Stimulated activated CD8-positive, alpha-beta memory T cell treated with anti-CD3 and anti-CD28 coated beads, Interleukin-2, amount 100 ng/mL, for 48 hours (primary cell): Measurements from ENCODE around the gene PTPRJ.
"Not testable (repeated sequence)": the region's sequence is repeated elsewhere in the genome, so short reads cannot be mapped to it uniquely, and the experiment has no call there.

Source experiments
- DNase-seq, 2 donors: peaks; one replicate each; pipeline ENCODE4 v3.0.0-alpha.2; 2020; ENCODE audit warnings: low read depth in 2 of 2

The PTPRJ gene

DNA sequence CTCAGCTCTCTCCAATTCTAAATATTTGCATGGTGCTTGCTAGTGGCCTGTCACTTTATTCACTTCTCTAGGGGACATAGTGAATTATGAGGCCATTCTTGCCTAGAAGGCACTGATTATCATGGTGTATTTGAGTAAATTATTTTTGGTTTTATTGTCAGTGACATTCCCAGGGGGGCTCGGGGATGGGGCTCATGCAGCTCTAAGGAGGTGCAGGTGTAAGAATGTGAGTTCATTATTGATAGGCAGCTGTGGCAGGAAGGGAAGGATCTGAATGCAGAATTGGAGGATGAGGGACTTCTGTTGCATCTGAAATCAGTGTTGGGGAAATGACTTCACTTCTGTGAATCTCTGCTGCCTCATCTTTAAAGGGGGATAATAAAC, 182.5 kb downstream of the PTPRJ start:
- no peak for DNase-seq

DNA sequence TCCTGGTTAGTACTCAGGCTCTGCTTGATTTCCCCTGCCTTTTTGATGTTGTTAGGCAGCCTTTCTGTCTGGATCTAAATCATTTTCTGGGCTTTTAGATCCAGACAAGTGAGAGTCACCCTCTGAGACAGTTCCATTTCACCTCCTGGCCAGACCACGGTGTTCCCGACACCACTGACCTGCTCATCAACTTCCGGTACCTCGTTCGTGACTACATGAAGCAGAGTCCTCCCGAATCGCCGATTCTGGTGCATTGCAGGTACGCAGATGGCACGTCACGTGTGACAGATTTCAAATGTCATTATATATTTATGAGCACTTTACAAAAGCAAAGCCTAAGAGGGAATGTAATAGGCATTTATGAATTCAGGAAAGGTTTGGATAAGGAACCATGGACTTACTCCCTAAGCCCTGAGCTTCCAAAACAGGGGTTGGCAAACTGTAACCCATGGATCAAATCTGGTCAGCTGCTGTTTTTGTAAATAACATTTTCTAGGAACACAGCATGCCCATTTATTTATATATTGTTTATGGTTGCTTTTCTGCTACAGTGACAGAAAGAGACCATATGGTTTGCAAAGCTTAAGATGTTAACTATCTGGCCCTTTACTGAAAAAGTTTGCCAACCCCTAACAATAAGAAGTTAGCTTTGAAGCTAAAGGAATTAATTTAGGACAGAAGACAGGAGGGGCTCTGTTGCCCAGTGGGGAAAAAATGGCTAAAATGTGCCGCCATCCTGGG, 183.2 kb downstream of the PTPRJ start:
- DNase-seq: no peak

DNA sequence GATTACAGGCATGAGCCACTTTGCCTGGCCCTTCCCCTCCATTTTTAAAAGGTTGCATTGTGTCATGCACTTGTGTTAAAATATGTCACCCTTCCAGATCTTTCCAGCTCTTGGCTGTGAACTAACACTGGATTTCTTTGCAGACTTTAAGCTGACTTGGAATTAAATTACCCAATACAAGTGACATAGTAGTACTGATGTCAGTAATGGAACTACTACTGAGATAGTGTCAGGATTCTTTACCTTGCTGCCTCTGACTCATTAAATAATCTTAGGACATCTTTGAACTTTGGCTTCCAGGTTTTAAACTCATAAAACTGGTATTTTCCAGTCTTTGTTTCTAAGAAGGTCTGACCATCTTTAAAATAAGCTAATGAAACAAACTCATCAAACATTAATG, 184.5 kb downstream of the PTPRJ start:
- DNase-seq: no peak

DNA sequence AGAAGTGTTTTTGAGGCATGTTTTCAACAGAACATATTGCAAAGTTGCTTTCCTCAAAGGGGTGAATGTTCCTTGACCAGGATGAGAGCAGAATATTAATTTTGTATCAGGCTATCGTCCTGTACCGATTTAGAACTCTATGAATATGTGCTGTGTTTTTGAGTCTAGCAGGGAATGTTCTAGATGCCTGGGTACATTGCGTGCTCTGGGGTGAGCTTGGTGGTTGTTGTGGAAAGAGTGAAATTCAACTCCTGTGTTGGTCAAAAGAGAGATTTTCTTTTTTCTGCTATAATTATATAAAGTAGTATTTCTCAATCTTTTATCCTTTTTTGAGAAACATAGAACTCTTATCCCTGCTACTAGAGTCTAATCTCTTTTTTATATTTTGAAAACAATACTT, 185.1 kb downstream of the PTPRJ start:
- DNase-seq: no peak

DNA sequence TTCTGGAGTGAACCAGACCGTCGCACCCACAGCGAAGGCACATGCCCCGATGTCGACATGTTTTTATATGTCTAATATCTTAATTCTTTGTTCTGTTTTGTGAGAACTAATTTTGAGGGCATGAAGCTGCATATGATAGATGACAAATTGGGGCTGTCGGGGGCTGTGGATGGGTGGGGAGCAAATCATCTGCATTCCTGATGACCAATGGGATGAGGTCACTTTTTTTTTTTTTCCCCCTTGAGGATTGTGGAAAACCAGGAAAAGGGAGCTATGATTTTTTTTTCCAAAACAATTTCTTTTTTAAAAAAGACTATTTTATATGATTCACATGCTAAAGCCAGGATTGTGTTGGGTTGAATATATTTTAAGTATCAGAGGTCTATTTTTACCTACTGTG, 187.0 kb downstream of the PTPRJ start:
- no peak for DNase-seq

DNA sequence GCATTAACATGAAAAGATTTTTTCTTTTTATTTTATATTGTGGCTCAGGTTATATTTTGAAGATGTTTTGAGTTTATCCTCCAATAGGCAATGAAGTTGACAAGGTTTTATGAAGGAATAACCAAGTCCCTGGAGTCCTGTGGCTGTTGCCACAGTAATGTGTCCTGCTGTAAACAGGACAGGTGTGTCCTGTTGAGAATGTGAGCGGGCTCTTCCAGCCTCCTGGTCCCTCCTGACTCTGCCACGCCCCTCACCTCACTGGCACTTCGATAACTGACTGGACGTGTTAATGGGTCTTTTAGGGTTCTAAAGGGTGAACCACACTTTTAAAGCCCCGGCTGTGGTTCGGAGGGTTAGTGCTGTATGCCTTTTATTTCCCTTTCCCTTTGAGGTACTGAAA, 188.5 kb downstream of the PTPRJ start:
- DNase-seq: no peak

DNA sequence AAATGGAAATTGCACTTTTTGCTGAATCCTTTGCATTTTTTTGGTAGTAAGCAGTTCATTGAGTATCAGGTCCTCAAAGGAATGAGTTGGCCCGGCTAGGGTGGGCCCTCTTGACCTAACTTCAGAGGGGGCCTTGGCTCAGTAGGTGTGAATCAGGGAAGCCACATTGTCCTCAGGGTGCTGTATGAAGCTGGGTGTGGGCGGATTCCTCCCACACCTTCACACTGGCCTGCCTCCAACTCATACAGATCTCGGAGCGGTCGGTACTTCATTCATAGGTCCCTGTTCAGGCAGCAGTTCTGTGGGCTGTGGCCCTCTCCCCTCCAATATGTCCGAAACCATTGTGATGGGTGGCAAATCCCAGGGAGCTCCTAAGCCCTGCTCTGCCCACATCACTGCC, 188.9 kb downstream of the PTPRJ start:
- no peak for DNase-seq

DNA sequence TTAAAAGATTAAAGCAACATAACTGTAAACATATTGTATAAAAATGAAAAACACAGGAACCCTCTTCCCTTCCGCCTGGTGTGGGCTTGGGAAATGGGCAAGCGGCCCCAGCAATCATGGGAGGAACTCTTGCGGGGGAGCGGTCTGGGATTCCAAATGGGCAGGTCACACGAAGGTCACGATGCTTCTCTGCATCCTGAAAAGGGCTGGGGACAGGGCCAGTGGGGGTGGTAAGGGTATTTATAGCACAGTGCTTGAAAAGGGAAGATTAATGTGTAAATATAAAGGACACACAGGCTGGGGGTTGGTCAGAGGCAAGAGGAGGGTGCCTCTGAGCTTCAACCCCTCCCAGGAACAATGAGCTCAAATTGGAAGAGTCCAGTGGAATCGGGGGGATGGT, 189.4 kb downstream of the PTPRJ start:
- DNase-seq: no peak

DNA sequence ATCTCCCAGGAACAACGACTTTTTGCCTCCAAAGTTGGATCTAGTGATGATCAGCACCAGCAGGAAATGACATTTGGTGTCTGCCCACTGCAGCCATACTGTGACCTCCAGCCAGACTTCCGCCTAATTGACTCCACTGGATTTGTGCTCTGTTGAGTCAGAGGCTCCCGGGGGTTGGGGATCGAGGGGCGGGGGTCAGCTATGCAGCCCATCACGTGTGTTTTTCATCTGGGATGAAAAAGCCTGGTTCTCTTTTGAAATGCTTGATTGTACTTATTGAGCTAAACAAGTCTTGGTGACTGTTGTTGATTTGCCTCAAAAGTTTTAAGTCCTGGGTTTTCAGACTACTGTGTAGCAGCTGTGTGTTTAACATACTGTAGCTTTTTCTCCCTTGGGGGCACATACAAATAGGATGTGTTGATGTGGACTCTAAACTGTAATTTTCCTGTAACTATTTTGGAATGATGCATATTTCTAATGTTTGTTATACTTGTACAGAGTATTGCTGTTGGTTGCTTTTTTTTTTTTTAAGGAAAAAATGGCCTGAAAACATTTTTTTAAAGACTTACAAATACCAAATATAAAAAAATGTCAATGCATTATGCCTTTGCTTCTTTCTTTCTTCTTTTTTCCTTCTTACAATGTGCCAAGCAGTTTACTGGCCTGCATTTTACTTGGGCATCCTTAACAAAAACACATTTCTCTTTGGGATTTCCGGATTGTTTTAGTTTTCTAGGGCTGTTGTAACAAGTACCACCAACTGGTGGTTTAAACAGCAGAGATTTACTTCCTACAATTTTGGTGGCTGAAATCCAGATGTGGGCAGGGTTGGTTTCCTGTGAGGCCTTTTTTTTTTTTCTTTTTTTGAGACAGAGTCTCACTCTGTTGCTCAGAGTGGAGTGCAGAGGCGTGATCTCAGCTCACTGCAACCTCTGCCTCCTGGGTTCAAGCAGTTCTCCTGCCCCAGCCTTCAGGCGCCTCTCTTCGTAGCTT, 190.2 kb downstream of the PTPRJ start:
- DNase-seq: no peak

DNA sequence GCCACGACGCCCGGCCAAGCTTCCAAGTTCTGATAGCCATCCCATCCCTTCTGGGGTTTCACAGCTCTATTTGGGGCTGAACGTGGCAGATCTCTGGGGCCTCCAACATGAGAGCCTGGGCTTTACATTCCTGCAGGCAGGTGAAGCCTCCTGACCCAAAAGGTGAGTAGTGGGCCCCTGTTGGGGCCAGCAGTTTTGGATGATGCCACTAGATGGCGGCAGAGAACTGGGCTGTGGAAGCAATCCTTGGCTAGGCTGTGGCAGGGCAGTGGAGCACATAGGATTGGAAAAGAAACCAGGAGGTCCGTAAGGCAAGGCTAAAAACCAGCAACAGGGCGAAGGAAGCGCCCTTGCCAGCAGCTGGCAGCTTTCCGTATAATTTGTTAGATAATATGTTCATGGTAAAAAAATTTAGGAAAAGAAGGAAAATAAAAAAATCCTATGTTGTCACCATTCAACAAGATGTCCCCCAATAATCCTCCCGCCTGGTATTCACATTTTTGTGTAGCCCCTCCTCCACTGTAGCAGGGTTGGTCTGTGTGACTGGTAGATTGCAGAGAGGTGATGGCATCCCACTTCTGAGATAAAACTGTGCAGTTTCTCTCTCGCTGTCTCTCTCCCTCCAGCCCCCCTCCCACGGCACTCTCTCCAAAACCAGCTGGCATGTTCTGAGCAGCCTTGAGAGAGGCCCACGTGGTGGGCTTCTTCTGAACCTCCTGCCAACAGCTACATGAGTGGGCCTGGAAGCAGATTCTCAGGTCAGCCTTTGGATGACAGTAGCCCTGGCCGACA, 192.7 kb downstream of the PTPRJ start:
- peak; percentile 30 to 34 for DNase-seq

DNA sequence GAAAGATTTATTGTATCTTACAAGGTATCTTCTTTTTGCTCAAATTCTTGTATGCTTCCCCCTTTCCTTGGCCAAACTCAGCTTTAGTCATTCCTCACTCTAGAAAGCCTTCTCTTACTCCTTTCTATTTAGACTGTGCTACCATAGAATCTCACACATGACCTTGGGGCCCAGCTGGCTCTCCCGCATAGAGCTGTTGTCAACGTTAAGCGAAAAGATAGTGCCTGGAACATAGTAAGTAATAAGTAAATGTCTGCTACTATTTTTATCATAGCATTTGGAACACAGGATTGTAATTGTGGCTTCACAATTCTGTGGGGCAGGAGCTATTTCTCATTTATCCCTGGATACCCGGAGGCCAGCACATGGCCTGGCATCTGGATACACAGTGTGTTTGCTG, 197.3 kb downstream of the PTPRJ start:
- DNase-seq: no peak

DNA sequence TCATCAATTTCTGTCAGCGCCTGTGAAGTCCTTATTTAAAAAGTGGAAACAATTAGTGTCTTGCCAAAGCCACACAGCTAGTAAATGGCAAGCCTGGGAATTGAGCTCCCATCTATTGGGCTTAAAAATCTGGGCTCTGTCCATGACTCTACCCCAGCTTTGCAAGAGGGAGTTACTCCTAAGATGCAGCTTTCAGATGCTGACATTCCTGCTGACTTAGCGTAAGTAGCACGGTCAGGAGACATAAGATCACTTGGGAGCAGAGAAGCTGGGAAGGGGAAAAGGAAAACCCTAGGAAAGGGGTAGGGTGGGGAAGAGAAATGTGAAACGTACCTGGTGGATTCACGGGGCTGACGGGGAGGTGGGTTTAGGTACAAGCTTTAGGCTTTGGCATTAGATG, 200.3 kb downstream of the PTPRJ start:
- DNase-seq: no peak

DNA sequence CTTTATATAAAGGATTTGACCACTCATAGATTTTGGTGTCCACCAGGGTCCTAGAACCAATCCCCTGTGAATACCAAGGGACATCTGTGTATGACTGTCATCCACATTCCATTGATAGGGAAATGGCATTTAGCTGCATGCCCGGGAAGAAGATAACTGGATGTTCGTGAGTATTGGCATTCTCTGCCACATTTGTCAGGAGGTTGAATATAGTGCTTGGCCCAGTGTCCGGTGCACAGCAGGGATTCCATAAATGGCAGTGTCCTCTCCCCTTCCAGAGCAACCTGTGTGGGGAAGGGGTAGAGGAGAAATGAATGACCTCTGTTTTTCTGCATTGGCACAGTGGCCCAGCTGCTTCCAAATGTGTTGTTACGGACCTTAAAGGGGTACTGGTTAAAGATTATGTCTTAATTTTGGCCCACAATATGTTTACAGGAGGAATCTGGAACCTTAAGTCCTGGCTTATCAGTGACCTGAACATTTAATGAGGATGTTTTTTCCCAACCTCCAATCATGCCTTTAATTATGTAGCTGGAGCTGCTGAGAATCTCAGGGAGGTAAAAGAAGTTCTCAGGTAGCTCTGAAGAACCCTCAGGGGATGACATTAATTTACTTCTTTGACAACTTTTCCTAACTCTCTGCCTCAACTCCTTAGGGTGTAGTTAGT, 202.6 kb downstream of the PTPRJ start:
- no peak for DNase-seq

DNA sequence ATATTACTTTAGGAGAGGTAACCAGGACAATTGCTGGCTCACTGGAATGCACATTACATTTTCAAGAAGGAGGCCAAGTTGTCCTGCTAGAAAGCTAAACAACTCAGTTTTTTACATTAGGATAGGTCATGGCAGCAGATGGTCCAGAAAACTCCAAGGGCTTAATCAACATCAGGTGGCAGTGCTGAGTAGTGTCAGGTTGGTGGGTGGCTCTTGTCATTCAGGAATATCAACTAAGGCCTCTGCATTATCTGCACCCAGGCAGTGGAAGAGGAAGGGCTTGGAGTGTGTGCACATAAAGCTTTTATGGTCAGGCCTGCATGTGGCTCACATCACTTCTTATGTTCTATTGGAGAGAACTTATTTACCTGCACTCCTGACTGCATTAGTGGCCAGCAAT, 204.1 kb downstream of the PTPRJ start:
- DNase-seq: no peak

DNA sequence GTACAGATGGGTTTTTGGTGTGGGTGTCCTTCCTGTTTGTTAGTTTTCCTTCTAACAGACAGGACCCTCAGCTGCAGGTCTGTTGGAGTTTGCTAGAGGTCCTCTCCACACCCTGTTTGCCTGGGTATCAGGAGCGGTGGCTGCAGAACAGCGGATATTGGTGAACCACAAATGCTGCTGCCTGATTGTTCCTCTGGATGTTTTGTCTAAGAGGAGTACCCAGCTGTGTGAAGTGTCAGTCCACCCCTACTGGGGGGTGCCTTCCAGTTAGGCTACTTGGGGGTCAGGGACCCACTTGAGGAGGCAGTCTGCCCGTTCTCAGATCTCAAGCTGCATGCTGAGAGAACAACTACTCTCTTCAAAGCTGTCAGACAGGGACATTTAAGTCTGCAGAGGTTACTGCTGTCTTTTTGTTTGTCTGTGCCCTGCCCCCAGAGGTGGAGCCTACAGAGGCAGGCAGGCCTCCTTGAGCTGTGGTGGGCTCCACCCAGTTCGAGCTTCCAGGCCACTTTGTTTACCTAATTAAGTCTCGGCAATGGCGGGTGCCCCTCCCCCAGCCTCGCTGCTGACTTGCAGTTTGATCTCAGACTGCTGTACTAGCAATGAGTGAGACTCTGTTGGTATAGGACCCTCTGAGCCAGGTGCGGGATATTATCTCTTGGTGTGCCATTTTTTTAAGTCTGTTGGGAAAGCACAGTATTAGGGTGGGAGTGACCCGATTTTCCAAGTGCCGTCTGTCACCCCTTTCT, 210.7 kb downstream of the PTPRJ start:
- not testable (repeated sequence) for DNase-seq

DNA sequence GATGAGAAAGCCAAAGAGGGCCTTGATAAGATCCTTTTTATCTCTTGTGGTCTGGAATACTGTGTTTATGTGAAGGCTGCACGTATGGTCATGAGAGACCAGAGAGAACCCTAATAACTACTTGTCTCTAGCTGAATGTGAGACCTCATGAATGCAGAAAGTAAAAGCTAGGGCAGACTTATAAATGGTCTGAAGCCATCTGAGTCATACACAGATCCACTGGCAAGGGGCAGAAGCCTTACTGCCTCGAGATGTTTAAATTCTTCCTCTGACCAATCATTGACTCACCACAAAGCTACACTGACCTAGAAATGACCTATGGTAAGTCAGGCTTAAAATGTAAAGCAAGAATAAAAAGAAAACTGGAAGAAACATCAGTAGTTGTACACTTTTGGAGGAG, 213.5 kb downstream of the PTPRJ start:
- no peak for DNase-seq

DNA sequence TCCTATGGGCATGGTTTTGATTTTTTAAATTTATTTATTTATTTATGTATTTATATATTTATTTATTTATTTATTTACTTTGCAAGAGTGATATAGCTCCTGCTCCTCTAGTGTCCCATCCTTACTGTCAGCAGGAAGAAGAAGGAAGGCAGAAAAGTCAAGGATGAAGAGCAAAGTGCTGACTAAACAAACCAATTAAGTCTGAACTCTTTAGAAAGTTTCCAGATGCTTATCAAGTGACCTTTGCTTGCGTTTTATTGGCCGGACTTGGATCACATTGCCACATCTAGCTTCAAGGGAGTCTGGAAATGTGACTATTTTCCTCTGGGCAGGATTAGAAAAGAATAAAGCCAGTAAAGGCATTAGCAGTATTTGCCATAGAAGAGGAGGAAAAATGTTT, 227.5 kb downstream of the PTPRJ start:
- no peak for DNase-seq

DNA sequence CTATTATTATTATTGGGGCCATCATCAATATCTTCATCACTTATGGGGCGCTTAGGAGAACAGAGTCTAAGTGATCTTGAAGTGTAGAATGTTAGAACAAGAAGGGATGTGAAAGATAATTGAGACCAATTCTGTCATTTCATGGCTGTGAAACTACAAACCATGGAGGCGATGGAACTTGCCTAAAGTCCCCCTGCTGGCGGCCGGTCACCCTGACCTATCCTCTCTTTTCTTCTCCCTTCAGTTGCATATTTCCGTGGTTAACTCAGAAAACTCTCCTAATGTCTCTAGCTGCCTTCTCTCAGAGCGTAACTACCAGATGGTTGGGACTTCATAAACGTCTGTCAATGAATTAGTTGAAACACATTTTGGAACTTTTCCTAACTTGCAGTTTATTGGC, 229.7 kb downstream of the PTPRJ start:
- DNase-seq: no peak

DNA sequence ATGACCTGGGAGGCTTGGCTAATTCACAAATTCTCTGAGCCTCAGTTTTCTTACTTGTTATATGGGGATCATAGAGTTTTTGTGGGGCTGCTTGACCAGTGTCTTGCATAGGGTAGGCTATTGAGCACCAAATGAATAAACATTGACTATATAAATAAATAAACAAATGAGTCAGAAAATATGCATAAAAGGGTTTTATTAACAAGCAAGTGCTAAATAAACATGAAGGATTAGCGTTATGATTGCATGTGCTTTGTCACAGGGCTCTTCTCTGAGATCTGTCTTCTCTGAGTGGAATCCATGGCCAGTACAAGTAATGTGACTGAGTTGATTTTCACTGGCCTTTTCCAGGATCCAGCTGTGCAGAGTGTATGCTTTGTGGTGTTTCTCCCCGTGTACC, 236.2 kb downstream of the PTPRJ start, which contains the start of gene OR4B1:
TSS of gene OR4B1 (plus strand) at position 301 of the 400 bp plus-strand sequence. CDS start at position 301, 0 bp downstream.
- no peak for DNase-seq
